Vagina (tissue), 2 donors: ENCODE data around the gene CDH10.

ENCODE experiments used
- CTCF ChIP-seq, 3 experiments: fragments of 450-650 bp in 2 of 3; fragments of 200-600 bp in 1 of 3; sonication (generic) in 1 of 3; IDR thresholded peaks; one replicate each; pipeline ENCODE4 v1.5.1; 2017 to 2019; ENCODE audit warnings: antibody characterized with exemption in 3 of 3, mild to moderate bottlenecking in 2 of 3, moderate library complexity in 2 of 3
- POLR2A ChIP-seq, 2 donors: fragments of 450-650 bp; IDR thresholded peaks; one replicate each; pipeline ENCODE4 v1.6.1; 2017; ENCODE audit warnings: antibody characterized with exemption in 2 of 2, mild to moderate bottlenecking in 2 of 2, moderate library complexity in 2 of 2
- POLR2AphosphoS5 ChIP-seq, 2 donors: sonication (generic); formaldehyde crosslinking; IDR thresholded peaks; one replicate each; pipeline ENCODE4 v1.9.0; 2017; ENCODE audit warnings: antibody characterized with exemption in 2 of 2, mild to moderate bottlenecking in 2 of 2, low read depth in 1 of 2; ENCODE audit not compliant: insufficient read depth in 1 of 2

GRCh38 chr5:24472518-24472917 is 172.3 kb downstream of the CDH10 start:
- TF ChIP-seq CTCF (IDR thresholded peaks at IDR 0.05) (no peak), POLR2AphosphoS5 (IDR thresholded peaks at IDR 0.05; ENCODE audit: insufficient read depth in 1 of 2, low read depth in 1 of 2) (no peak), POLR2A (IDR thresholded peaks at IDR 0.05) (no peak)
